Renal cortical epithelial cell (primary cell): ENCODE measurements around the gene SIGLEC15. TPM values are rescaled to one million over a fixed set of nuclear protein-coding genes. Genes with fewer than 3 reads are reported as not detected.
"Not testable (repeated sequence)": the region's sequence is repeated elsewhere in the genome, so short reads cannot be mapped to it uniquely, and the experiment has no call there.

ENCODE experiments used
- DNase-seq: peaks from one replicate; pipeline ENCODE4 v3.0.0-alpha.2; 2011; ENCODE audit warnings: low read depth
- total RNA-seq: library from RNA; depleted of rRNA; stranded (reverse); fragments of >200 nt; gene quantifications from 2 replicates; pipeline ENCODE4 v1.2.3, GENCODE V29; 2014

Gene SIGLEC15
- total RNA-seq, 1 donor from 2014 or later, result 1.1 TPM

DNA sequence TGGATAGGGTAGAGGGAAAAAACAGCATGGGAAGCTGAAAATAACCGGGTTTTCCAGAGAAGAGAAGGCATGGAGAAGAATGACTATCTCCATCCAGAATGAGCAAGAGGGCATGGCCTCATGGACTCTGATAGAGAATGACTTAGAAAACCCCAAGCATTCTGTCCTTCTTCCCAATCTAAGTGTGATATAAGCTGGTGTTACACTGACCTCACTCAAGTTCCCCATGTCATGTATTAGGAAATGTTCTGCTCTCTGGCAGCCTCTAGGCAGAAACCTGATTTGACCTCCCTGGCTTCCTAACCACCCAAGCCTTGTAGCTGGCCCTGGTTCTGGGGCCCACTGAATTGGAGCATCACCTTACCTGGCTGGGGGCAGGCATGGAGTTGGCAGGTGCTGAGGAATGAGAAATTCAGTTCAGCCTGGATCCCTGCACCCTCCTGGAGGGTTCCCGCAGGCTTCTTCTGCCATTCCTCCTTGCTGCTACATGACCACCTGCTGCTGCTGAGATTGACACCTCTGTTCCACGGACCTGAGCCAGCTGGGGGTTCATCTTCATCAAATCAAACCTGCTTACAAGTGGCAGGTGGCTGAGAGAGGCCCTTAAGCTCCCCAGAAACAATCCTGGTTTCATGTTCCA lies 5.2 kb upstream of the SIGLEC15 start:
- DNase-seq, result no peak

DNA sequence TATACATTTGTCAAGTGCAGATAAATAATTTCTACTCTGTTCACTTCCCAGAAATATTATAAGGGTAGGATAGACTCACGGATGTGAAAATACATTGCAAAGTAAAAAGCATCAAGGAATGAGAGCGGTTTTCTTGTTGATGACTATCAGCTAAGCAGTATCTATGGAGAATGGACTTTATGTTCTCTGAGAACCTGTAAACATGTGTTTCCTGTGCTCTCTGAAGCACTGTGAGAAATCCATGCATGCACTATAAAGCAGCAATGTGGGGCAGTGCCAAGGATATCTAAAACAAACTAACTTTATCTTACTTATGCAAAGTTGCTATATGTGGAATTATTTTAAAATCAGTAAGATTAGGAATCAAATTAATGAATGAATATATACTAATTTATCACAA lies 4.4 kb upstream of the SIGLEC15 start:
- DNase-seq, result no peak

DNA sequence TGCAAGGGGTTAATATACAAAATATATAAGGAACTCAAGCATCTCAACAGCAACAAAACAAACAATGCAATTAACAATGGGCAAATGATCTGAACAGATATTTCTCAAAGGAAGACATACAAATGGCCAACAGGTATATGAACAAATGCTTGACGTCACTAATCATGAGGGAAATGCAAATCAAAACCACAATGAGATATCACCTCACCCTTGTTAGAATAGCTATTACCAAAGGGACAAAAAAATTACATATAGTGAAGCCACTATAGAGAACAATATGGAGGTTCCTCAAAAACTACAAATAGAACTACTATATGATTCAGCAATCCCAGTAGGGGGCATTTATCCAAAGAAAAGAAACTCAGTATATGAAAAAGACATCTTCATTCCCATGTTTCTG lies 3.8 kb upstream of the SIGLEC15 start:
- no peak for DNase-seq

DNA sequence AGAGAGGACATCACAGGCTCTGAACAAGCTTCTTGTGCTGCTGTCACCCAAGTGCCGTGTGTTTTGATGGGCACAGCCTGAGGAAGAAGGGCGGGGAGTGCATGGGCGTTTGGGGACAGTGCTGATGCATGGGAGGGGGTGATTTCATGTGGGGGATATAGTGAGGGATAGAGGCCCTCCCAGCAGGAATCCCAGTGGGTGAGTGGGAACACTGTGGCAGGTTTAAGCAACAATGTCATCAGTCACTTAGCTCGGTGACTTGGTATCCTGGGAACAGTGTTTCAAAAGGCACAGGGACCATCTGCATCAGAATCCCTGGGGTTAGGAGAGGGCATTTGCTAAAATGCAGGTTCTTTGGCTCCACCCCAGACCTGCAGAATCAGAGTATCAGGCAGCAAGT lies 609 bp downstream of the SIGLEC15 start:
- no peak for DNase-seq

DNA sequence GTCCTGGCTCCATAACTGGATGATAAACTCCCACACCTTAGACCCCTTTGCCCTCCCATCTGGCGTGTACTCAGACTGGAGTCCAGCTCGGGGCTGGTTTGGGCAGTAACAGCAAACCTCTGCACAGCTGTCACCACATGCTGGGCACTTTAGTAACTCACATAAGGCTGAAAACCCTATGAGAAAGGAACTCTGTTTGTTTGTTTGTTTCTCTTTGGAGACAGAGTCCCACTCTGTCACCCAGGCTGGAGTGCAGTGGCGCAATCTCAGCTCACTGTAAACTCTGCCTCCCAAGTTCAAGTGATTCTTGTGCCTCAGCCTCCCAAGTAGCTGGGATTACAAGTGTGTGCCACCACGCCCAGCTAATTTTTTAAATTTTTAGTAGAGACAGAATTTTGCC lies 1.2 kb downstream of the SIGLEC15 start:
- not testable (repeated sequence) for DNase-seq

DNA sequence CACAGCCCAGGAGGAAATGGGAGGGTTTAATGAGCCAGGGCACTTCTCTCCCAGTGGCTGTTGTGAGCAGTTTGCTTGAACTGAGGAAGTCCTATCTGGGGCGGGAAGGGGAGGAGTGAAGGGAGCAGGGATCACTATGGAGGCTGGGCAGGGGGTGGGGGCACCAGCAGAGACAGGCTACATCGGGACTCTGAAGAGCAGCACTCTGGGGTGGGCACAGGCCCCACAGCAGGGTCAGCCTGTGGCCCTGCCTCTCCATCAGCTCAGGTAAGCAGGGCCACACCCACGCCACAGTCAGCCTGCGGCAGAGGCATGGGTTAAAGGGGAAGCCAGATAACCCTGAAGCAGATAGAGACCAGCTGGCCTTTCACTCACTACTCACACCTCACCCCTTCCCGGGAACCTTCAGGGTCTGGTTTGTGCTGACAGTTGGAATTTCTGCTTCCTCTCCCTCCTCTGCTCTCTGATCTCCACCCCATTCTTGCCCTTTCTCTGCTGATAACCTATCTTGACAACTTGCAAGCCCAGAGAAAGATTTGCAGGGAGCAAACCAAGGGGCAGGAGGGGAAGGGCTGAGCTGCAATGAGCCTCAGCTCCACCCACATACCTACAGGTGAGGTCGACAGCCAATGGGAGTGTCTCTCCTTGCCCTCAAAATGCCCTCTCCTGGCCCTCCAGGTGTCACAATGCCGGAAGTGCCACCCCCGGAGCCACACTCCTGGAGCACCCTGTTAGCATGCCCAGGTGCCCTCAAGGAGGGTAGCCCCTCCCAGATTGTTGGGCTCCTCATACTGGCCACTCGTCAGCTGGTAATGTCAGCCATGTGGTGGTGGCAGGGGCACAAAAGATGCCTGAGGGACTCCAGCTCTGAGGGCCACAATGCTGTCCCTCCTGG lies 3.7 kb downstream of the SIGLEC15 start:
- DNase-seq, result no peak

DNA sequence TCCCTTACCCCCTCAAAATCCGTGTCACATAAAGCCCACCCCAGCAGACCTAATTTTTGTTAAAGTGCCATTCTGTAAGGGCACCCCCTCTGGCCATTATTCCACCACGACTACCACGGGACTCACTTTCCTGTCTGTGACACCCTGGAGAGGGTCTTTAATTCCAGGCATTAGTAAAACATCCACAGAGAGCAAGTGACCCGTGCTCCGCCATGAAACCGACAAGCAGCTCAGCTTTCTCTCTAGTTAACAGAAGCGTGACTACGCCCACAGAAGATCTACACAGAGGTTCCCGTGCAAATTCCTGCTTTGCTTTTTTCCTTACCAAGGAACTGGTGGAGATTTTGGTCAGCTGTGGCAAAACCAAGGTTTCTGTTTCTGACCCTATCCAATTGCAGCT lies 4.4 kb downstream of the SIGLEC15 start:
- peak; percentile 57 for DNase-seq

DNA sequence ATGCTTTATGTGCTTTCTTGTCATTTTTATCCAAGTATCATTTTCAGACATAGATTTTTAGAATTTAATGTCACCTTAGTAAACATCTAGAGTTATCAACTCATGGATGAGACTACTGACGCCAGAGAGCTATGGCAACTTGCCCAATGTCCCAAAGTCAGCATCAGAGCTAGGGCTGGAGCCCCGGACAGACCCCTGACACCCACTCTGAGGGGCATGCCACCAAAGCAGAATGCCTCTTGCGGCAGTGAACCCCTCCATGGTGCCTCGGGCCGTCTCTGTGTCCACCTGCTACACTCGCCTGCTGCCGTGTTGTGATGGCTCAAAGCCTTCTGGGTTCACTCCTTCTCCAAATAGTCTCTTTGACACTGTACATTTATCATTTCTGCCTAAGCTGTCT lies 5.4 kb downstream of the SIGLEC15 start:
- no peak for DNase-seq

DNA sequence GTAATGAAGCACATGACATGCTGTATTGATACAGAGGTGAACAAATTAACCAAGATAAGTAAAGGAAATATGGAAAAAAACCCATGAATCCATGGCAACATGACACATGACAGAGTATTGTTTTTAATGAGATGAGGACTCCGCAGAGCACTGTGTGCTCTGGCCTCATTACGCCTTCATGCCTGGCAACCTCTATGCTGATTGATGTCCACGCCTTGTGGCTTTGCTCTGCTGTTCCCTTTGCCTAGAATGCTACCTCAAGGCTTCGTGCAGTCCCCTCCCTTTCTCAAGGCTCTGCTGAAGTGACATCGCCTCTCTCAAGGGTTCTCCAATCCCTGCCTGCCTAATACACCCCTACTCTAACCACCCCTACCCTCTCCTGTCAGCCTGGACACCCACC lies 8.4 kb downstream of the SIGLEC15 start:
- DNase-seq, result no peak

DNA sequence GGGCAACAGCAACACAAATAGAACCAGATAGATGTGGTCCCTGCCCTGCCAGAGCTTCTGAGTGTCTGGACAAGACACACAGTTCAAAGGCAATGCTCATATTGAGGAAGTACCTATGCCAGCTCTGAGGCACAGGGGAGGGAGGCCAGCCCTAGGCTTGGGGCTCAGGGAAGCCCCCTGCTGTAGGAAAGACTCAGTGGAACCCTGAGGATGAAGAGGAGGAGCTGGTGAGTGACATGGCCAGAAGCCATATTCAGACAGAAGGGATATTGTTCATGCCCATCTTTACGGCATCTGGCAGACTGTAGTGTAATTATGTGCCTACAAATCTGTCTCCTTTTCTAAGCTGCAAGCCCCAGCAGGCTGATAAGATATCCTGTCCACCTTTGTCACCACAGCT lies 8.8 kb downstream of the SIGLEC15 start:
- no peak for DNase-seq

DNA sequence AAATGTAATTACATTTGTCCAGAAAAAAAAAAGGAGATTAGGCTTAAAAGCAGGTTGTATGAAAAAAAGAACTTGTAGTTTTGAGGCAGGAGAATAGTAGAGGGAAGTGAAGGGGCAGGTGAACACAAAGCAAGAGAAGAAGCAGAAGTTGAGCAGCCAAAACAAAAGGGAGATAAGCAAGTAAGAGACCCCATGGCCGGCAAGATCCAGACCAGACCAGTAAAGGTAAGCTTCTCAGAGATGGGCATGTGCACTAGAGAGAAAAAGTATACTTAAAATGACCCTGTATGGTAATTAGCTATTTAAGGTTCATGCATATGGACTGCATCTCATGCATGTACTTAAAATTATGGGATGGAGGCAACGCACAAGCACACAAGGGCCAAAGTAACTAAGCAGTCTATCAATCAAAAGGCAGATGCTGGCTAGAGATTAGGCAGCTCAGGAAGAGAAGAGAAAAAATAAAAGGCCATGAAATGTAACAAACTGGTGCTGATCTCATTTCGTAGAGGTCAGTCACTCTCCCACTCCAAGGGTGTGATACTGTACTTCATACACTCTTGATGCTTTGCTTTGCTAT lies 9.7 kb downstream of the SIGLEC15 start:
- no peak for DNase-seq

DNA sequence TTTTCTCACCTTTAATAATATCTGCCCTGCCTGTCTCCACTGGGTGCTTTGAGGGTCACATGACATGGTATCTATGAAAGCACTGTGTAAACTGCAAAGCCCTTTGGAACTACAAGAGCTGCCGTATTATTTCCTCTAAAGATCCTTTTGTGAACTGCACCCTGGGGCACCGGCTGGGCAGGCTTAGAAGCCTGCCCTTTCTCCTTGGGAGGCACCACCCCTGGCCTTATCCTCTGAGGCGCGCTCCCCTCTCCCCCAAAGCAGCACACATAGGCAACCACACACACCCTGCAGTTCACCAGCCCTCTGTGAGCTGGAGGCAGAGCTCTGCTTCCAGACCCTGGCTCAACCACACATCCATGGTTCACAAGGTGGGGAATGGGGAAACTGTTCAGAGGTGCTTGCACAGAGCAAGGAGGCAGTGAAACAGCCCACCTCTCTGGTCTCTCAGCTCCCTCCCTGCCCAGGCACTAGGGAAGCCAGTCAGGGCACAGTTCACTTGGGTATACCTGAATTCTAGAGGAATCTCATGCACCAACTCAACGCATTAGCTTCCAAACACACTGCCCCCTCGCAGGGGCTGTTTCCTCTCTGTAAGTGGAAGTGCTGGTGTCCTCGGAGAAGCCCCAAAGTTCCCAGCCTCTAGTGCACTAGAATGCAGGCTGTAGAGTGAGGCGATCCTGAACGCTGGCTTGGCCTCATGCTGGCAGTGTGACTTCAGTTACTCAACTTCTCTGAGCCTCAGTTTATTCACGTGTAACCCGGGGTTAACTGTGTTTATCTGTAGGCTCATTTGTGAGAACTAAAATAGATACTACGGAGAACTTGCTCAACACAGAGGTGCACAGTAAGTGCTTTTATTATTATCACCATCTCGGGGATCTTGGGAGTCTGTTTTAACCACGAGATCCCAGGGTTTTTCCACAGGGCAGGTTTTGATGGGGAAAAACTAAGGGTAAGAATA lies 11.0 kb downstream of the SIGLEC15 start:
- DNase-seq, result no peak

DNA sequence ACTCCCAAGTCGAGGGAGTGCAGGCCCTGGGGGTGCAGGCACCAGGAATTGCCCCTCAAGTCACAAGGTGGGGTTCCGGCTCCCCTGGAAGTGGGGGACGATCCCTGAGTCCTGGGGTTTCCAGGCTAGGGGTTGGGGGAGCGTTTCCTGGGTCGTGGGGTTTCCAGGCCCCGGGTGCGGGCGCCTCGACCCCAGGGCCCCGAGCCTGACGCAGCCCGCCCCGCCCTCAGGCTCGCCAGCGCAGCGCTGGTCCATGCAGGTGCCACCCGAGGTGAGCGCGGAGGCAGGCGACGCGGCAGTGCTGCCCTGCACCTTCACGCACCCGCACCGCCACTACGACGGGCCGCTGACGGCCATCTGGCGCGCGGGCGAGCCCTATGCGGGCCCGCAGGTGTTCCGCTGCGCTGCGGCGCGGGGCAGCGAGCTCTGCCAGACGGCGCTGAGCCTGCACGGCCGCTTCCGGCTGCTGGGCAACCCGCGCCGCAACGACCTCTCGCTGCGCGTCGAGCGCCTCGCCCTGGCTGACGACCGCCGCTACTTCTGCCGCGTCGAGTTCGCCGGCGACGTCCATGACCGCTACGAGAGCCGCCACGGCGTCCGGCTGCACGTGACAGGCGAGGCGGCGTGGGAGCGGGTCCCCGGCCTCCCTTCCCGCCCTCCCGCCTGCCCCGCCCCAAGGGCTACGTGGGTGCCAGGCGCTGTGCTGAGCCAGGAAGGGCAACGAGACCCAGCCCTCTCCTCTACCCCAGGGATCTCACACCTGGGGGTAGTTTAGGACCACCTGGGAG lies 12.0 kb downstream of the SIGLEC15 start:
- DNase-seq, result no peak

DNA sequence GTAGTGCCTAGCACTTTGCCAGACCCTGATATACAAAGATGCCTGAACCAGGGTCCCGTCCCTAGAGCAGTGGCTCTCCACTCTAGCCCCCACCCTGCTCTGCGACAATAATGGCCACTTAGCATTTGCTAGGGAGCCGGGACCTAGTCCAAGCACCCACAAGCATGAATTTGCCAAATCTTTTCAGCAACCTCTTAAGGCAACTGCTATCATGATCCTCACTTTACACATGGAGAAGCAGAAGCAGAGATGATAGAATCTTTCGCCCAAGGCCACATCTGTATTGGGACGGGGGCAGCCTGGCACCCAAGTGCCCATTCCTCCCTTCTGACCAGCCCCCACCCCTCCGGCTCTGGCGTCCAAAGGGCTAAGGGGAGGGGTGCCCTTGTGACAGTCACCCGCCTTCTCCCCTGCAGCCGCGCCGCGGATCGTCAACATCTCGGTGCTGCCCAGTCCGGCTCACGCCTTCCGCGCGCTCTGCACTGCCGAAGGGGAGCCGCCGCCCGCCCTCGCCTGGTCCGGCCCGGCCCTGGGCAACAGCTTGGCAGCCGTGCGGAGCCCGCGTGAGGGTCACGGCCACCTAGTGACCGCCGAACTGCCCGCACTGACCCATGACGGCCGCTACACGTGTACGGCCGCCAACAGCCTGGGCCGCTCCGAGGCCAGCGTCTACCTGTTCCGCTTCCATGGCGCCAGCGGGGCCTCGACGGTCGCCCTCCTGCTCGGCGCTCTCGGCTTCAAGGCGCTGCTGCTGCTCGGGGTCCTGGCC lies 13.0 kb downstream of the SIGLEC15 start:
- DNase-seq, result no peak

DNA sequence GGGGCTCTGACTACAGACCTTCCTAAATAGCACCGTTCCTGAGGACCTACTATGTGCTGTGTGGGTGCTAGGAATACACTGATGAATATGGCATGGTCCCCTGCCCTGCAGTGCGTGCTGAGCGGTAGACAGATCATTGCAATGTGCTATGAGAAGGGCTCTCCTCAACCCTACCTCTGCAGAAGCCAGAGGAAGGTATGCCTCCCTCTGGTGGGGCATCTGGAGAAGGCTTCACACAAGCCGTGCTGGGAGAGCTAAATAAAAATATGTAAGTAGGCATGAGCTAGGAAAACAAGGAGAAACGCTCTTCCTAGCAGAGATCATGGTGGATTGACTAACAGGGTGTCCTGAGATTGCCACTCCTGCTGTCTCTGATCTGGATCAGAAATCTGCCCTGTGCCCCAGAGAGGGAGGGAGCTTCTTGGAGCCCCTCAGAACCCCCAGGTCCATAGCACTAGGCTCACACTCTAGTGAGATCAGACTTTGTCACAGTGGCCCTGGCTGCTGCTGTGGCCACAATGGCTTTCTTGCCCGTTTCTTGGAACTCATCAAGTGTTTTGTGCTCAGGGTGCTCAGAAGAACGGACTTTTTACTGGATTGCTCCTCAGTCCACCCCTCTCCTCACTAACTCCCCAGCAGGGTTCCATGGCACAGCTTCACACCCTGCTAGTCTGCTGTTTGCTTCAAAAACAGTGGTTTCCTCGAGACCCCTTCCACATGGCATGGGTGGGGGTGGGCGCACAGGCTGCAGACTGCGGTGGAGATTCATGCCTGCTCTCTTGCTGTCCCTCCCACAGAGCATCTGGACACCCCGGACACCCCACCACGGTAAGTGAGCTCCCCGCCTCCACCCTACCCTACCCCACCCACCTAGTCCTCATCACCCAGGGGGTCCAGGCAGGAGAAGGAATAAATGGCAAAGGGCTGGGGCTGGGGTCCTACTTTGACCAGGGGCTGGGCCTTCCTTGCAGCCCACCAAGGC lies 14.2 kb downstream of the SIGLEC15 start:
- peak; percentile 71 for DNase-seq

DNA sequence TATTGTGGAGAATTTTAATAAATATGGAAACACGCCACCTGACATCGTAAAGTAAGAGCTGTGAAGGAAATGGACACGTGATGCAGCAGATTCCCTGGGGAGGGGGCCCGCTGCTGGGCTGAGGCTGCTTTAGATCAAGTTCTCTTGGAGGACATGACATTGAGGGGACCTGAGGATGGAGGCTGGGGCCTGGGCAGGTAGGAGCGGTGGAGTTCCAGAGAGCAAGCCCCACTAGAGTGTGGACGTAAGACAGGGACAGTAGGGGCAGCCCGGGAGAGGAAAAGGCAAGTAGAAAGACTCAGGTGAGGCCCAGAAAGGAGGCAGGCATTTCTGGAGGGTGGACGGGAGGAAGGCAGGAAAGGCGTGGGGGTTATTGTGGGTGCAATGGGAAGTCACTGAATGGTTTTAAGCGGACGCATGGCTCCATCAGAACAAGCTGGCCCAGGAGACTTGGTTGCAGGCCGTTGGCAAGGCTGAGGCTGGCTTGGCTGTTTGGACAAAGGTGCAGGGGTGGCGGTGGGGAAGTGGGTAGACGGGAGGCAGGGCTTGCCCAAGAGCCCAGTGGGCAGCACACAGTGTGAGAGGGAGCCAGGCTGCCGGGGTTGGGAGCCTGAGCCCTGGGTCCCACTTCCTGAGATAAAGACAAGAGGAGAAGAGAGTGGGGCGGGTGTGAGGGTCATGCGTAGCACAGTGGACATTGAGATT lies 15.7 kb downstream of the SIGLEC15 start:
- DNase-seq, result no peak

DNA sequence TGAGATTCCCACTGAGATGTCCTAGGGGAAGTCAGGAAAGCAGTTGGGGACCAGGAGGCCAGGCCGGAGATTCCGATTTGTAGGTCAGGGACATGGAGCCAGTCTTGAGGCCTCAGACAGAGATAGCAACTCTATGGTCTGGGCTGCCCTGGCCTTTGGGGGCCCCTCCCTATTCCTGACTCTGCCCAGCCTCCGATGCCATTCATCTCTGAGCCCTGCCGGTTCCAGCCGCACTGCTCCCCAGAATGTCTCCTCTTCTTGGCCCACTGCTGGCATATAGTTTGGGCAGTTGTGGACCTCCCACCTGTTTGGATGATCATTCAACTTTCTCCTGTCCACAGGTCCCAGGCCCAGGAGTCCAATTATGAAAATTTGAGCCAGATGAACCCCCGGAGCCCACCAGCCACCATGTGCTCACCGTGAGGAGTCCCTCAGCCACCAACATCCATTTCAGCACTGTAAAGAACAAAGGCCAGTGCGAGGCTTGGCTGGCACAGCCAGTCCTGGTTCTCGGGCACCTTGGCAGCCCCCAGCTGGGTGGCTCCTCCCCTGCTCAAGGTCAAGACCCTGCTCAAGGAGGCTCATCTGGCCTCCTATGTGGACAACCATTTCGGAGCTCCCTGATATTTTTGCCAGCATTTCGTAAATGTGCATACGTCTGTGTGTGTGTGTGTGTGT lies 16.4 kb downstream of the SIGLEC15 start:
- no peak for DNase-seq

DNA sequence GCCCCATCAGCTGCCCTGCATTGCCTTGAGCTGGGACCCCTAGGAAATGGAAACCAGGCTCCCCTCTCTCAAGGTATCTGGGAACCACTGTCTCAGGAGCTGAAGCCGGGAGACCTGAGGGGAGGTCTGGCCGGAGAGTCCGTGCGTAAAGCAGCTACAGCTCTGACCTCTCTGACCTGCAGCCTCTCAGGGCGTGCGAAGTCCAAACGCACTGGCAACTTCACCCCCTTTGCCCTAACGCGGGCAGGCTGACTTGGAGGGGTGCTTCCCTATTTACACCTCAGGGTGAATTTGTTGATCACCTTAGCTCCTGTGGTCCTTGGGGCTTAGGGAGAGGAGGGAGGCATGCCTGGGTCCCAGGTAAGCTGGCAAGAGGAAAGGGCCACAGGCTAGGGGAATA lies 17.5 kb downstream of the SIGLEC15 start:
- DNase-seq, result no peak
